Fibroblast of upper back skin (primary cell): ENCODE data around the gene GABBR2.

Experiments
- DNase-seq: peaks from one replicate; pipeline ENCODE4 v3.0.0-alpha.2; 2013

GABBR2 gene

GRCh38 chr9:98708933-98709911 is at the start of gene GABBR2:
TSS of gene GABBR2 (minus strand) at chr9:98708935. CDS start at chr9:98708737, 198 bp downstream.
- no peak for DNase-seq

DNA sequence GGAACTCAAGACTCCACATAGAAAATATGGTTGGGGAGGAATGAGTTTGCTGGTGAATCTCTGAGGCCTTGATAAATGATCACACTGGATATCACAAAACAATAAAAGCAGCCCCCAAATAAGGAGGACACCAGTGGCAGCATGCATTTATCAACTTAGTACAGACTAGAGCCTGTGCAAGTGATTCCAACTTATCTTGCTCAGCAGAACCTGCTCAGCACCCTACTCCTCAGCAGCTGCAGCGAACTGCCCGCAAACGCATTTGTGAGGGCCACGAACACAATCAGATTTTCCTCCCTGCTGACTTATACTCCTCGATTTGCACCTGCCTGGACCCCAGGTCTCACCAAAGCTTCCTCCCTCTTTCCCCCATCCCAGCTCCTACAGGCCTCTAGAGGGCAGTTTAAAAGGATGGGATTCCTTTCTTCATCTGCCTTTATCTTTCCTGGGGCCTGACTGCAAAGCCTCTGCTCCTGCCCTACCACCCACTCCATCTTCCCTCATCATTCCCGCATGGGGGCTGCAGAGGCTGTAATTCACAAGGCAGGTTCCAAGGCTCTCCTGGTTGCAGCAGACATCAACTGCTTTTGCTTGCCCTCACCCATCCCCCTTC is 46.4 kb upstream of the GABBR2 start:
- DNase-seq, result no peak

DNA sequence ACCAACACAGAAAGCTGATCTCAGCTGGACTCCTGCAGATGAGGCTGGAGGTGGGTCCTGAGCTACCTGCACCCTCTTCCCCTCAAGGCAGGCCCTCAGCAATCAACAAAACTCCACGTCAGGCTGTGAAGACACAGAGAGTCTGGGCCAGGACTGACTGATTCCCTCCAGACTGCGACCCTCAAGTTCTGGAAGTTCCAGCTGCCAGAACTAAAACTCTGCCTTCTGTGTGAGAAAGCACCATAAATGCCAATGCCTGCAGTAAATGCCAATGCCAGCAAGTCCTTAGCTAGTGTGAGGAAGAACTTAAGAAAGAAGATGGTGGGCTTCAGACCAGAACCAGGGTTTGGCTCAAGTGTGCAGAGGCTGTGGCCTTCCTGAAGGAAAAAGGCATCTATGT is 42.5 kb upstream of the GABBR2 start:
- DNase-seq, result no peak

DNA sequence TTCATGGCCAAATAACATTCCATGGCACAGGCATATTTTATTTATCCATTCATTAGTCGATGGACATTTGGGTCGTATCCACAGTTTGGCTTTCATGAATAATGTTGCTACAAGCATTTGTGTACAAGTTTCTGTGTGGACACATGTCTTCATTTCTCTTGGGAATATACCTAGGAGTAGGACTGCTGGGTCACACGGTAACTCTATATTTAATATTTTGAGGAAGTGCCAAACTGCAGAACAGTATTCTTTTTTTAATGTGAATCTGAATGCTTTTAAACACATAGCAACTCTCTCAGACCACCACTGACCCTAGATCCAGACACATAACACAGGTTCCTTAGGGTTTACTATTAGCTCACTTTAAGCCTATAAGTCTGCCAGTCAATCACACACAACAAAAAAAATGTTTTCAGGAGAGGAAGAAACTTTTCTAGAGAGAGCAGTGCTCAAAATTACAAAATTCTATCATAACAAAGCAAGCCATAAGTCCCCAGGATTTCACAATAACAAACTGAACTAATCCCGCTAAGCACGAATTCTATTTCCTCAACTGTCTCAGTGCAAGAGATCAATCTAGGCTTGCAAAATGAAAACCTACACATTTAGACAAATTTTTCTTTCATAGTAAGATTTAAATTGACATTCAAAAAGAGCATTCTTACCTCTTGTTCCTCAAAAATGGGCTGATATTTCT is 41.8 kb upstream of the GABBR2 start:
- DNase-seq, result no peak

DNA sequence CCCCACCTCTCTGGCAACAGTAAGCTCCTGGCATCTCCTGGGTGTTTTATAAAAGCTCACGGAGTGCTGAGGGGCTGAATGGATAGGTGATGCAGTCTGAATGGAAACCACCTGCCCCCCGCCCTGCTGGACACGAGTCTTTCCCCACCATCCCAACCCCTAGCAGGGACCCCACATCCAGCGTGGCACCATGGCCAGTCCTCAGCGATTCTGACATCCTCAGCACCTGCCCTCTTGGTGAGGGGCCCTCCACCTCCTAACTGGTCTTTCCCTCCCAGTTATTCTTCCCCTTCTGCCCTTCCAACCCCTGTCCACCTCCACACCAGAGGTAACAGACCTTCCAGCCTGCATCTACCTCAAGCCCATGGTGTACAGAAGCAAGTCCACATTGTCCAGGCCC is 38.7 kb upstream of the GABBR2 start:
- no peak for DNase-seq

GRCh38 chr9:98745470-98745869 is 36.7 kb upstream of the GABBR2 start:
- no peak for DNase-seq

GRCh38 chr9:98743818-98744611 is 35.3 kb upstream of the GABBR2 start:
- DNase-seq, result no peak

- DNase-seq, result no peak
These were observed 34.6 kb upstream of the GABBR2 start for GRCh38 chr9:98743329-98743728.

GRCh38 chr9:98742325-98743280 is 33.9 kb upstream of the GABBR2 start:
- DNase-seq, result peak; percentile 39

DNA sequence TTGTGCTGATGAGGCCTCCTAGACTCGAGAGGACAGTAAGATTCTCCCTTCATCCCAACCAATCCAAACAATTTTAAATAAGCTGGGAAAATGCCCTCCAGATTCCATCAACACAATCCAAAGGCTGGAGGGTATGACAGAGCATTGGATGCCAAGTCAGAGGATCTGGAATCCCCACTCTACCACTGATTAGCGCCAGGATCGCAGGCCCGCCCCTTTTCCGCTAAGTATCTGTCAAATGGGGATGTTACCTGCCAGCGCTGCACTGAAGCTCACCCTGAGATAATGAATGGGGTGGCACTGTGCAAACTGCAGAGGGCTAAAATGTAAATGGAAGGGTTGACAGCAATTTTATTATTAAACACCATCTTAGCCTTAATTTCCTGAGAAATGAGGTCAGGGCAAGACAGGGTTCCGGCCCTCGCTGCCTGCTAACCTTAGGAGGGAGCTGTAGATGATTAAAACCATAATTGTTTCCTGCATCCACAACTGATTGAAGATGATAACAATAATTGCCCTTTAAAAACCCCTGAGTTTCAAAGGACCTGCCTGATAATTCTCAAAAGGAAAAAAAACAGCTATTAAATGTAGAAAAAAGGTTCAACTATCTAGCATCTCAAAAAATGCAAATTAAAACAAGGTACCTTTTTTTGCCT is 31.6 kb upstream of the GABBR2 start:
- no peak for DNase-seq

- no peak for DNase-seq
These were observed 30.0 kb upstream of the GABBR2 start for GRCh38 chr9:98738741-98739140.

GRCh38 chr9:98736226-98736625 is 27.5 kb upstream of the GABBR2 start:
- DNase-seq, result no peak

- DNase-seq, result no peak
These were observed 24.1 kb upstream of the GABBR2 start for GRCh38 chr9:98732801-98733200.

DNA sequence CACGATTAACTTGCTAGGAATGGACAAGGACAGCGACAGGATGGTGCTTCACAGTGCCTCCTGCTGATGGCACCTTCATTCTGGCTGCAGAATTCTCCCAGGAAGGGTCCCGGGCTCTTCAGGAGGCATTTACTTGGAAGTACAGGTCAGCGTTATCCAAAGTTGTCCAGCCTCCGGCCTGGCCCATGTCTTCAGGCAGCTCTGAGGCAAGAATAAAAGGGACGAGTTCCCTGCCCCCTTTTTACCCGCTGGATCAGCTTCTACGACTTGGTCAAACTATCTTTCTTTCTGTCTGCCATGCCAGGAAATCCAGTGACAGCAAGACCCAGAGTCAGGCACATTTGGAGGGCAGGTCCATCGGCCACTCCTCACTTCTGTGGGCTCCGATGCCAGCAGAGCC is 23.4 kb upstream of the GABBR2 start:
- DNase-seq, result no peak

DNA sequence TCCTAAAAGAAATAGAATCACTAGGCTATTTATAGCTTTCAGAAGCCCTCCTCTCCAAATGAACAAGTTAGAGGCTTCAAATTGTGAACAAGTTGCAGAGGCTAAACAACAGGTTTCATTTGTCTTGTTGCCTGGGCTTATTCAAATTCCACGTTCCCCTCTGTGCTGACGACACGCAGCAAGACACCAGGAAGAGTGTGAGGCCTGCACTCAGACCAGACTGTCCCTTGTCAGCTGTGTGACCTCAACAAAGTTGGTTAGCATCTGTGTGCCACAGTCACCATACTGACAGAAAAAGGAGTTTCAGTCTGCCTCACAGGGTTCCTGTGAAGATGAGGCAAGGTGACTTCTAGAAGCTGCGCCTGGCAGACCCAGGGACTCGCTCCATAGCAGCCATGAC is 22.1 kb upstream of the GABBR2 start:
- no peak for DNase-seq

GRCh38 chr9:98728500-98728899 is 19.8 kb upstream of the GABBR2 start:
- DNase-seq, result no peak

DNA sequence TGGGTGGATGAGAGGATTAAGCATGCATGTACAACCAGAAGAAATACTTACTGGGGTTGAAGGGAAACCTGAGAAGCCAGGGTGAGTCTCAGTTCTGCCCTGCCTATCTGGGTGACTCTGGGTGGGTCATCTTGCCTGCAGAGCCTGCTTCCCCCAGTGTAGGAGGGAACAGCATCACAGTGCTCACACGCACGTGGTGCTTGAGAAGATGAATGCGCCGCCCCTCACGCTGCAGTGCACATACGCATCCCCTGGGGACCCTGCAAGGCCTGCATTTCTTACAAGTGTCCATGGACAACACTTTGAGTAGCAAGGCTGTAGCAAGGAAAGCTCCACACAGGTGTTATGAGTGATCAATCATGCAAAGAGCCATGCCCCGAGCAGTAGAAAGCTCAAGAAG is 18.7 kb upstream of the GABBR2 start:
- no peak for DNase-seq

DNA sequence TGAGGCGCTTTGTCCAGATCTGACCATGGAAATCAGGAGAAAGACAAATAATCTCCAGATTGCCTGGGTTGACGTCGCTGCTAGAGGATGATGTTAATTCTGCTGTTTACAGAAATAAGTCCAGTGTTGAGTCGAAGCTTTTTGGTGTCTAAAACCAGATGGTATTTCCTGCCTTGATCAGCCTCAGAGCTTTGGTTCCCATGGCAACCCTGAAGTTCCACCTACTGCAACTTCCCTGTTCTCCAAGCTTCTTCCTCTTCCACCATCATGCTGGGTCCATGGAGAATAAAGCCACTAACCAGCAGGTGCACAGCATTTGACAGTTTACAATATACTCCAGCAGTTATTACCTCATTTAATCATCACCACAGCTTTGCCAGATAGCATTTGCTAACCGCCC is 18.0 kb upstream of the GABBR2 start:
- peak; percentile 47 for DNase-seq

- no peak for DNase-seq
These were observed 16.2 kb upstream of the GABBR2 start for GRCh38 chr9:98724810-98725530.

DNA sequence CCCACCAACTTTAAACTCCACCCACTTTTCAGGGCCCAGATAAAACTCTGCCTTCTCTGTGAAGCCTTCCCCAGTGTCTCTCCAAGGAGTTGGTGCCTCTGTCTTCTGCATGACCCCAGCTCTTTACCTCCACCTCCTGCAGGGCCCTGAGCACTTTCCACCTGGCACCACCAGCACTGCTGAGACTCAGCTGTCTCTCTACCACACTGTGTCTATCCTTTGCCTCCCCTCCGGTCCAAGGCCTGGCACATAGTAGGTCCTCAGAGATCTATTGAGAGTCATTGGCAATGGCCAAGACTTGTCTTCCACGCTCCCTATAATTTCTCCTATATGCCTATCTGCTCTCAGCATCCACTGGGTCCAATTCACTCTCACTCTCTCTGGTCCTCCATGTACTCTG is 12.9 kb upstream of the GABBR2 start:
- DNase-seq, result no peak
